HUDEP-2 (cell line): ENCODE data around the gene RANGAP1.

ENCODE experiments used
- DNase-seq, 76 experiments: peaks; one replicate each; lab custom pipeline; 2025; ENCODE audit not compliant: unreplicated experiment in 76 of 76; lab: John Stamatoyannopoulos, UW

The RANGAP1 gene

GRCh38 chr22:41204066-41204465 is 81.9 kb downstream of the RANGAP1 start:
- no peak for DNase-seq

GRCh38 chr22:41203118-41203517 is 82.9 kb downstream of the RANGAP1 start:
- no peak for DNase-seq

- no peak for DNase-seq
Measured at GRCh38 chr22:41201141-41201540, 84.8 kb downstream of the RANGAP1 start.

- DNase-seq: peak in 25 of 76 experiments; percentile 1 to 45 (median 17)
Measured at GRCh38 chr22:41198027-41198580, 87.9 kb downstream of the RANGAP1 start.

- peak in 68 of 76 experiments; percentile 9 to 84 (median 65) for DNase-seq
Measured at GRCh38 chr22:41197038-41197972, 88.7 kb downstream of the RANGAP1 start.
